ENCODE results near the gene EFNA1.

Gene EFNA1

GRCh38 chr1:155125511-155125945, 2.1 kb upstream of the EFNA1 start:
- H3K9me3 ChIP-seq (ENCODE audit: control insufficient read depth, insufficient read depth, low read length) = no peaks in the 10 kb centered on the region
- H3K36me3 ChIP-seq (ENCODE audit: control insufficient read depth, insufficient read depth, low read length) = no peaks in the 10 kb centered on the region
- no peak overlapping the region for H3K27ac ChIP-seq (ENCODE audit: low read length)
- H3K27me3 ChIP-seq (ENCODE audit: control insufficient read depth, insufficient read depth, low read length) = peaks cover 28% of the 10 kb centered on the region
- no peak for DNase-seq (ENCODE audit: low read depth, low spot score)
- H3K4me1 ChIP-seq (ENCODE audit: control insufficient read depth, insufficient read depth, low read length) = peaks cover 25% of the 10 kb centered on the region
- WGBS (ENCODE audit: insufficient coverage, insufficient read length) = no CpG with 5 or more reads among the region's 11 CpGs
- H3K4me3 ChIP-seq (ENCODE audit: low read length) = no peak overlapping the region

- peaks cover 25% of the 10 kb centered on the region for H3K4me1 ChIP-seq (ENCODE audit: control insufficient read depth, insufficient read depth, low read length)
- no peak overlapping the region for H3K27ac ChIP-seq (ENCODE audit: low read length)
- WGBS (ENCODE audit: insufficient coverage, insufficient read length) = no CpG with 5 or more reads among the region's 53 CpGs
- no peaks in the 10 kb centered on the region for H3K36me3 ChIP-seq (ENCODE audit: control insufficient read depth, insufficient read depth, low read length)
- DNase-seq (ENCODE audit: low read depth, low spot score) = no peak
- H3K9me3 ChIP-seq (ENCODE audit: control insufficient read depth, insufficient read depth, low read length) = no peaks in the 10 kb centered on the region
- H3K4me3 ChIP-seq (ENCODE audit: low read length) = peak overlapping the region; percentile 46; the same call in 1 of the 2 replicates
- peaks cover 28% of the 10 kb centered on the region for H3K27me3 ChIP-seq (ENCODE audit: control insufficient read depth, insufficient read depth, low read length)
These were observed 1.6 kb upstream of the EFNA1 start for GRCh38 chr1:155125946-155126555.

- DNase-seq (ENCODE audit: low read depth, low spot score) = no peak
- Histone ChIP-seq H3K4me1 (ENCODE audit: control insufficient read depth, insufficient read depth, low read length) (peaks cover 25% of the 10 kb centered on the region), H3K36me3 (ENCODE audit: control insufficient read depth, insufficient read depth, low read length) (no peaks in the 10 kb centered on the region), H3K9me3 (ENCODE audit: control insufficient read depth, insufficient read depth, low read length) (no peaks in the 10 kb centered on the region), H3K27ac (ENCODE audit: low read length) (no peak overlapping the region), H3K27me3 (ENCODE audit: control insufficient read depth, insufficient read depth, low read length) (peaks cover 28% of the 10 kb centered on the region), H3K4me3 (ENCODE audit: low read length) (peak overlapping the region; percentile 46; the same call in 1 of the 2 replicates)
- no CpG with 5 or more reads among the region's 32 CpGs for WGBS (ENCODE audit: insufficient coverage, insufficient read length)
These were observed 1.0 kb upstream of the EFNA1 start for GRCh38 chr1:155126556-155127104.

GRCh38 chr1:155127967-155128754, 485 bp downstream of the EFNA1 start:
- Histone ChIP-seq H3K27me3 (ENCODE audit: control insufficient read depth, insufficient read depth, low read length) (peaks cover 28% of the 10 kb centered on the region), H3K4me1 (ENCODE audit: control insufficient read depth, insufficient read depth, low read length) (peaks cover 25% of the 10 kb centered on the region)
- WGBS (ENCODE audit: insufficient coverage, insufficient read length) = no CpG with 5 or more reads among the region's 17 CpGs

GRCh38 chr1:155128755-155129473, 1.2 kb downstream of the EFNA1 start:
- no CpG with 5 or more reads among the region's 14 CpGs for WGBS (ENCODE audit: insufficient coverage, insufficient read length)
- no peak overlapping the region; the same call in 1 of the 2 replicates for H3K4me3 ChIP-seq (ENCODE audit: low read length)
- H3K4me1 ChIP-seq (ENCODE audit: control insufficient read depth, insufficient read depth, low read length) = peaks cover 25% of the 10 kb centered on the region
- DNase-seq (ENCODE audit: low read depth, low spot score) = no peak
- H3K36me3 ChIP-seq (ENCODE audit: control insufficient read depth, insufficient read depth, low read length) = no peaks in the 10 kb centered on the region
- H3K9me3 ChIP-seq (ENCODE audit: control insufficient read depth, insufficient read depth, low read length) = no peaks in the 10 kb centered on the region
- no peak overlapping the region for H3K27ac ChIP-seq (ENCODE audit: low read length)
- peaks cover 28% of the 10 kb centered on the region for H3K27me3 ChIP-seq (ENCODE audit: control insufficient read depth, insufficient read depth, low read length)

More at GRCh38 chr1:155127967-155128754, 485 bp downstream of the EFNA1 start:
- H3K27ac ChIP-seq (ENCODE audit: low read length) = no peak overlapping the region
- peak overlapping the region; percentile 46; the same call in 1 of the 2 replicates for H3K4me3 ChIP-seq (ENCODE audit: low read length)
- no peak for DNase-seq (ENCODE audit: low read depth, low spot score)
- H3K36me3 ChIP-seq (ENCODE audit: control insufficient read depth, insufficient read depth, low read length) = no peaks in the 10 kb centered on the region
- no peaks in the 10 kb centered on the region for H3K9me3 ChIP-seq (ENCODE audit: control insufficient read depth, insufficient read depth, low read length)

GRCh38 chr1:155130272-155131006, 2.8 kb downstream of the EFNA1 start:
- H3K4me3 ChIP-seq (ENCODE audit: low read length) = no peak overlapping the region; the same call in 1 of the 2 replicates
- no peaks in the 10 kb centered on the region for H3K9me3 ChIP-seq (ENCODE audit: control insufficient read depth, insufficient read depth, low read length)
- WGBS (ENCODE audit: insufficient coverage, insufficient read length) = no CpG with 5 or more reads among the region's 6 CpGs
- H3K27me3 ChIP-seq (ENCODE audit: control insufficient read depth, insufficient read depth, low read length) = peaks cover 24% of the 10 kb centered on the region
- H3K36me3 ChIP-seq (ENCODE audit: control insufficient read depth, insufficient read depth, low read length) = no peaks in the 10 kb centered on the region
- H3K27ac ChIP-seq (ENCODE audit: low read length) = no peak overlapping the region
- no peak for DNase-seq (ENCODE audit: low read depth, low spot score)
- H3K4me1 ChIP-seq (ENCODE audit: control insufficient read depth, insufficient read depth, low read length) = peaks cover 21% of the 10 kb centered on the region

- Histone ChIP-seq H3K9me3 (ENCODE audit: control insufficient read depth, insufficient read depth, low read length) (no peaks in the 10 kb centered on the region), H3K4me1 (ENCODE audit: control insufficient read depth, insufficient read depth, low read length) (peaks cover 17% of the 10 kb centered on the region), H3K27ac (ENCODE audit: low read length) (no peak overlapping the region), H3K4me3 (ENCODE audit: low read length) (no peak overlapping the region), H3K27me3 (ENCODE audit: control insufficient read depth, insufficient read depth, low read length) (peaks cover 16% of the 10 kb centered on the region), H3K36me3 (ENCODE audit: control insufficient read depth, insufficient read depth, low read length) (no peaks in the 10 kb centered on the region)
- no peak for DNase-seq (ENCODE audit: low read depth, low spot score)
- WGBS (ENCODE audit: insufficient coverage, insufficient read length) = no CpG with 5 or more reads among the region's 8 CpGs
These were observed 3.6 kb downstream of the EFNA1 start for GRCh38 chr1:155131285-155131684.

DNA sequence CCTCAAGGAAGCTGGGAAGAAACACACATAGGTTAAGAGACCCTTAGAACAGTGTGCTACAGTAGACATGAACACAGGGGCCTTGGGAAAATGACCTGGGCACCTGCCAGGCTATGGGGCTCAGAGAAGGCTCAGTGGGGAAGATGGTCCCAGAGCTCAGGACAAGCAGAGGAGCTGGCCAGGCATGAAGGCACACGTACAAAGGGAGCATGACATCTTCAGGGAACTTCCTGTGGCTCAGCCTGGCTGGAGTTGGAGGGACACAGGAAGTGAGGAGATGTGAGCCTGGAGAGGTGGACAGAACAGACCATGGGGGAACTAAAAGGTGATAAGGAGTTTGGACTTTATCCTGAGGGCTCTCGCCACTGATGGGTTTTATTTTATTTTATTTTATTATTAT, 4.2 kb downstream of the EFNA1 start:
- H3K9me3 ChIP-seq (ENCODE audit: control insufficient read depth, insufficient read depth, low read length) = no peaks in the 10 kb centered on the region
- H3K27me3 ChIP-seq (ENCODE audit: control insufficient read depth, insufficient read depth, low read length) = peaks cover 10% of the 10 kb centered on the region
- H3K27ac ChIP-seq (ENCODE audit: low read length) = no peak overlapping the region
- H3K4me1 ChIP-seq (ENCODE audit: control insufficient read depth, insufficient read depth, low read length) = peaks cover 14% of the 10 kb centered on the region
- no CpG with 5 or more reads among the region's 2 CpGs for WGBS (ENCODE audit: insufficient coverage, insufficient read length)
- no peak for DNase-seq (ENCODE audit: low read depth, low spot score)
- no peak overlapping the region for H3K4me3 ChIP-seq (ENCODE audit: low read length)
- no peaks in the 10 kb centered on the region for H3K36me3 ChIP-seq (ENCODE audit: control insufficient read depth, insufficient read depth, low read length)

- Histone ChIP-seq H3K27ac (ENCODE audit: low read length) (no peak overlapping the region), H3K9me3 (ENCODE audit: control insufficient read depth, insufficient read depth, low read length) (no peaks in the 10 kb centered on the region), H3K4me1 (ENCODE audit: control insufficient read depth, insufficient read depth, low read length) (peaks cover 14% of the 10 kb centered on the region), H3K36me3 (ENCODE audit: control insufficient read depth, insufficient read depth, low read length) (no peaks in the 10 kb centered on the region), H3K4me3 (ENCODE audit: low read length) (no peak overlapping the region), H3K27me3 (ENCODE audit: control insufficient read depth, insufficient read depth, low read length) (no peaks in the 10 kb centered on the region)
- no CpG with 5 or more reads among the region's 7 CpGs for WGBS (ENCODE audit: insufficient coverage, insufficient read length)
- no peak for DNase-seq (ENCODE audit: low read depth, low spot score)
These were observed 6.2 kb downstream of the EFNA1 start for GRCh38 chr1:155133799-155134281.

All from iPS DF 6.9 (cell line).